Chondrocyte (in vitro differentiated cells): ENCODE results near the gene PKIB. TPM values are rescaled to one million over a fixed set of nuclear protein-coding genes. Genes with fewer than 3 reads are reported as not detected.
"Not testable (repeated sequence)": the region's sequence is repeated elsewhere in the genome, so short reads cannot be mapped to it uniquely, and the experiment has no call there.

ENCODE experiments used
- DNase-seq: peaks from one replicate; pipeline ENCODE4 v3.0.0; 2021; ENCODE audit warnings: mixed read lengths, low spot score
- H3K27ac Mint-ChIP-seq: one replicate; pipeline ENCODE4 v1.8.0; 2021; ENCODE audit warnings: mild to moderate bottlenecking, moderate library complexity, mixed read lengths; ENCODE audit not compliant: unreplicated experiment
- H3K27me3 Mint-ChIP-seq: 2 replicates; pipeline ENCODE4 v1.8.0; 2021; ENCODE audit warnings: low read depth, mixed read lengths
- H3K36me3 Mint-ChIP-seq: 2 replicates; pipeline ENCODE4 v1.8.0; 2021; ENCODE audit warnings: low read depth, mixed read lengths
- H3K4me1 Mint-ChIP-seq: 2 replicates; pipeline ENCODE4 v1.8.0; 2021; ENCODE audit warnings: low read depth, mild to moderate bottlenecking, mixed read lengths
- H3K4me3 Mint-ChIP-seq: one replicate; pipeline ENCODE4 v1.8.0; 2021; ENCODE audit warnings: mild to moderate bottlenecking, moderate library complexity, mixed read lengths; ENCODE audit not compliant: unreplicated experiment
- H3K9me3 Mint-ChIP-seq: 2 replicates; pipeline ENCODE4 v1.8.0; 2021; ENCODE audit warnings: low read depth, mixed read lengths
- total RNA-seq: library from RNA; stranded (reverse); gene quantifications from 3 replicates; pipeline ENCODE4 v1.2.1, GENCODE V29; 2021
- TF ChIP-seq, protein P1 (sequence below): fragments of 200-600 bp; sonication (generic); IDR thresholded peaks from 2 replicates; pipeline ENCODE4 v1.5.0; 2021; ENCODE audit warnings: antibody characterized with exemption, mild to moderate bottlenecking, moderate library complexity

PKIB gene
- total RNA-seq, 1 donor from 2014 or later = 44.3 TPM

GRCh38 chr6:122736616-122737015, 126.4 kb downstream of the PKIB start:
- Mint-ChIP-seq H3K4me3 (no peak overlapping the region), H3K27ac (no peak overlapping the region), H3K9me3 (no peaks in the 10 kb centered on the region), H3K4me1 (no peaks in the 10 kb centered on the region), H3K27me3 (peaks cover 2% of the 10 kb centered on the region), H3K36me3 (no peaks in the 10 kb centered on the region)
- no peak for DNase-seq
- TF ChIP-seq, protein P1, sequence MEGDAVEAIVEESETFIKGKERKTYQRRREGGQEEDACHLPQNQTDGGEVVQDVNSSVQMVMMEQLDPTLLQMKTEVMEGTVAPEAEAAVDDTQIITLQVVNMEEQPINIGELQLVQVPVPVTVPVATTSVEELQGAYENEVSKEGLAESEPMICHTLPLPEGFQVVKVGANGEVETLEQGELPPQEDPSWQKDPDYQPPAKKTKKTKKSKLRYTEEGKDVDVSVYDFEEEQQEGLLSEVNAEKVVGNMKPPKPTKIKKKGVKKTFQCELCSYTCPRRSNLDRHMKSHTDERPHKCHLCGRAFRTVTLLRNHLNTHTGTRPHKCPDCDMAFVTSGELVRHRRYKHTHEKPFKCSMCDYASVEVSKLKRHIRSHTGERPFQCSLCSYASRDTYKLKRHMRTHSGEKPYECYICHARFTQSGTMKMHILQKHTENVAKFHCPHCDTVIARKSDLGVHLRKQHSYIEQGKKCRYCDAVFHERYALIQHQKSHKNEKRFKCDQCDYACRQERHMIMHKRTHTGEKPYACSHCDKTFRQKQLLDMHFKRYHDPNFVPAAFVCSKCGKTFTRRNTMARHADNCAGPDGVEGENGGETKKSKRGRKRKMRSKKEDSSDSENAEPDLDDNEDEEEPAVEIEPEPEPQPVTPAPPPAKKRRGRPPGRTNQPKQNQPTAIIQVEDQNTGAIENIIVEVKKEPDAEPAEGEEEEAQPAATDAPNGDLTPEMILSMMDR = no peak

DNA sequence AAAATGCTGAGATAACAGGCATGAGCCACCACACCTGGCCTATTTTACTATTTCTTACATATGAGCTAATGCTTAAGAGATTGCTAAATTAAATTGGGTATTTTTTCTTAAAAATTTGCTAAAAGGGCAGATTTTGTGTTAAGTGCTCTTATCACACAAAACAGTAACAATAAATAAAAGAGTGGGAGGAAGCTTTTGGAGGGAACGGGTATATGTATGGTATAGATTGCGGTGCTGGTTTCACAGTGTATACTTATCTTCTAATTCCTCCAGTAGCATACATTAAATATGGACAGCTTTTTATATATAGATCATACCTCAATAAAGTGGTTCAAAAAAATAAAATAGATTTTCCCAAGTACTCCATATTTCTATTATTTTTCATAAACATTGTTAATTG, 129.9 kb downstream of the PKIB start:
- Mint-ChIP-seq H3K4me3 (no peak overlapping the region), H3K27me3 (no peaks in the 10 kb centered on the region), H3K27ac (no peak overlapping the region), H3K36me3 (no peaks in the 10 kb centered on the region), H3K9me3 (no peaks in the 10 kb centered on the region), H3K4me1 (peaks cover 6% of the 10 kb centered on the region)
- TF ChIP-seq, protein P1 = no peak
- no peak for DNase-seq

GRCh38 chr6:122740936-122741335, 130.7 kb downstream of the PKIB start:
- Mint-ChIP-seq H3K27me3 (no peaks in the 10 kb centered on the region), H3K4me3 (no peak overlapping the region)
- DNase-seq = no peak

DNA sequence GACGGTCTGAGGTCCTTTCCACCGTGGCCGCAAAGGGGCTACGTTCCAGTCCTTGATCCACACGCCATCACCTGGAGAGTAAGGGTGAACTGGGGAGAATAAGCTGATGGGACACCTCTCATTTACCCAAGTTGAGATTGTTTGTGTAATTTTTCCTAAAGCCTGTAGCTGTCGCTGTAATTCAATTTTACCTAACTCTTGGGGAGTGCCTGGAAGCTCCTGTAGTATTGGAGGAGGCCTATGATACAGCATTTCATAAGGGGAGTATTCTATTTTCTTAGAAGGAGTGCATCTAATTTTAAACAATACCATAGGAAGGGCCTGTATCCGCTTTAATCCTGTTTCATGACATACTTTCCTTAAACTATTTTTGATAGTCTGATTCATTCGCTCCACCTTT, 134.0 kb downstream of the PKIB start:
- H3K4me1 Mint-ChIP-seq, H3K9me3 Mint-ChIP-seq, H3K27me3 Mint-ChIP-seq, H3K36me3 Mint-ChIP-seq, DNase-seq, H3K4me3 Mint-ChIP-seq, H3K27ac Mint-ChIP-seq: not testable (repeated sequence)
- TF ChIP-seq, protein P1 = peak; percentile 70

More at GRCh38 chr6:122740936-122741335, 130.7 kb downstream of the PKIB start:
- Mint-ChIP-seq H3K4me1 (peaks cover 6% of the 10 kb centered on the region), H3K27ac (no peak overlapping the region), H3K36me3 (no peaks in the 10 kb centered on the region), H3K9me3 (no peaks in the 10 kb centered on the region)
- TF ChIP-seq, protein P1 = no peak

DNA sequence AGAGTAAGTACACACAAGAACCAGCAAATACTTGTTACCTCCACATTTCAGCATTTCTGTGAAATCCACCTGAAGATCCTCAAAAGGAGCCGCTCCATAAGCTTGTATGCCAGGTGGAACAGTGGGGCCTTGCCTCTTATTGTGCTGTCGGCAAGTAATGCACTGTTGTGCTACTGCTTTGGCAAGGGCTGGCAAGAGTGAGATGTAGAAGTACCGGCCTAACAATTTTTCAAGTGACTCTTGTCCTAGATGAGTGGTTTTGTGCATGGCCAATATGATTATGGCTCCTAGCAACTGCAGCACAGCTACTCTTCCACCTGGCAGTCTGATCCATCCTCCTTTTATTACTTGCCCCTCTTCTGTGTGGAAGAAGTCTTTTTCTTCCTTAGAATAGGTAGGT, 134.7 kb downstream of the PKIB start:
- H3K4me3 Mint-ChIP-seq, H3K27ac Mint-ChIP-seq, H3K9me3 Mint-ChIP-seq, H3K4me1 Mint-ChIP-seq, H3K36me3 Mint-ChIP-seq, H3K27me3 Mint-ChIP-seq, DNase-seq: not testable (repeated sequence)

GRCh38 chr6:122746688-122747087, 136.5 kb downstream of the PKIB start:
- H3K4me1 Mint-ChIP-seq = peaks cover 6% of the 10 kb centered on the region
- H3K27ac Mint-ChIP-seq = no peak overlapping the region

More at GRCh38 chr6:122746688-122747087, 136.5 kb downstream of the PKIB start:
- no peak for DNase-seq
- no peaks in the 10 kb centered on the region for H3K27me3 Mint-ChIP-seq
- H3K36me3 Mint-ChIP-seq = peaks cover 2% of the 10 kb centered on the region
- no peak overlapping the region for H3K4me3 Mint-ChIP-seq
- no peaks in the 10 kb centered on the region for H3K9me3 Mint-ChIP-seq
- TF ChIP-seq, protein P1 = no peak
